Endothelial cell of hepatic sinusoid (primary cell): ENCODE results near the gene FBLN2.
"Not testable (repeated sequence)": the region's sequence is repeated elsewhere in the genome, so short reads cannot be mapped to it uniquely, and the experiment has no call there.

ENCODE experiments used
- in situ Hi-C: cut with HindIII; loops from 2 replicates; pipeline ENCODE4 v1.10.0; 2017; ENCODE audit warnings: low sequenced_read_pairs

Gene FBLN2

DNA sequence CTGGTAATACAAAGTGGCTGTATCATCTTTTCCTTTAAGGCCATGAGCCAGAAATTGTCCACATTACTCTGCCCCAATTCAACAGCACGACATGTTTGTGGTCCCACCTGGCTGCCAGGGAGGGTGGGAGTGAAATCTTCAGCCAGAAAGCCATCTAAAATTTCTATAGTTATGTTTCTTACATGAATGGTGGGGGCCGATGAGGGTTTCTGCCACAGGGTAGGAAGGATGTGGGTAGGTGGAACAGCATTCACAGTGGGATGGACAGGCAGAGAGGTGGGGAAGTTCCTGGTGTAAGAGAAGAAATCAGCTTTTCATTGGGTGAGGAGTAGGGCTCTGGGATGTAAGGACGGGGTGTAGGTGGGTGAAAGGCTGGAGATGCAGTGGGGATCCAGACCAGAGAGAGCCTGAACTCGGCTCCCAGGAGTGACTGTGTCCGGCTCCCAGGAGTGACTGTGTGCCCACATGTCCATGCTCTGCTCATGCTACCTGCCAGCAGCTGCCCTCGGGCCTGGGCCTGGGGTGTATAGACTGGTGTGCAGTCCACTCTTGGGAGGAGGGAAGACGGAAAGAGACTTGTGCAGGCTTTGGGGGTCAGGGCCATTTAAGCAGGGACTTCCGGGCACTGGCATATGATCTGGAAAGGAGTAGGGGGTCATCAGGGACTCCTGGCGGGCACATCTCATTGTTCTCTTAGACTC lies 3.8 kb upstream of the FBLN2 start:
- in situ Hi-C loops, result no loop called here

DNA sequence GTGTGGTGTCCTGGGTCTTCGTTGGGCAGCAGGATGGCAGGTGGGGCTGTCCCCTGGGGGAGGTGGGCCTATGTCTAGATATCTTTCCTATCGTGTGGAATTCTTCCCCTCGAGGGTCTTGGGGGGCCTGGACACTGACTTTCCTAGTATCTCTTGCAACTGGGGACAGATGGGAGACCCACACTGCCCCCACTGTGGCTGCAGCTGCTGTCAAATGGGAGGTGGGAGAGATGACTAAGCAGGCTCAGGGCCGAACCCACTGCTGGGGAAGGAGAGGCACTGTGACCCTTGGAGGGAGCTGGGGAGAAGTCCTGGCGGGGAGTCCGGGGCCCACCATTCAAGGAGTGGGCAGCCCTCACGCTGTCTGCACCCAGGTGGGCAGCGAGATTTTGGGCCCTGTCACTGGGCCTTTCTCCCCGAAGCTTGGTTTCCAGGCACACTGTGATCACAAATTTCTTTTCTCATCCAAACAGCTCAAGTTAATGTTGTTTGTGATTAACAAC lies 2.9 kb upstream of the FBLN2 start:
- in situ Hi-C loops, result no loop called here

DNA sequence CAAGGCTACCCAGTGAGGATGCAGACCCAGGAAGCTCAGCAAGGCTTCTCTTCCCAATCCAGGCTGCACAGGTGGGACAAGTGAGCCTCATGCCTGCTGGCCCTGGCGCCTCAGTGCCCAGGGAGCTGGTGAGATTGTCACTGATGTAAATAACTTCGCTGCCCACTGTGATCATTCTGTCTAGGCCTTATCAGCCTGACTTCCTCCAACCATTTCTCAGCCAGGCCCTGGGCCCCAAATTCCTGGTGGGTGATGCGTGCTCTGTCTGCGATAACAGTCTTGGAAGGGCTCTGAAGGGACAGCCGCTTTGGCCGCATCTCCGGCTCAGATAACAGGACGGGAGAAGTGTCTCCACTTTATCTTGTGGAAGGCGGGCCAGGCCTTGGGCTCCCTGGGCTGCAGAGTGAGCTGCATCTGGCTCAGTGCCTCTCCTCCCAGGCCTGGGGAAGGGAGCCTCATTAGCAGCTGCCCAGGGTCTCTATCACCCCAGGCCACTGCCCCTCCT lies 2.2 kb upstream of the FBLN2 start:
- in situ Hi-C loops, result no loop called here

- in situ Hi-C loops, result no loop called here
These were observed 1.1 kb upstream of the FBLN2 start for GRCh38 chr3:13547591-13548371.

DNA sequence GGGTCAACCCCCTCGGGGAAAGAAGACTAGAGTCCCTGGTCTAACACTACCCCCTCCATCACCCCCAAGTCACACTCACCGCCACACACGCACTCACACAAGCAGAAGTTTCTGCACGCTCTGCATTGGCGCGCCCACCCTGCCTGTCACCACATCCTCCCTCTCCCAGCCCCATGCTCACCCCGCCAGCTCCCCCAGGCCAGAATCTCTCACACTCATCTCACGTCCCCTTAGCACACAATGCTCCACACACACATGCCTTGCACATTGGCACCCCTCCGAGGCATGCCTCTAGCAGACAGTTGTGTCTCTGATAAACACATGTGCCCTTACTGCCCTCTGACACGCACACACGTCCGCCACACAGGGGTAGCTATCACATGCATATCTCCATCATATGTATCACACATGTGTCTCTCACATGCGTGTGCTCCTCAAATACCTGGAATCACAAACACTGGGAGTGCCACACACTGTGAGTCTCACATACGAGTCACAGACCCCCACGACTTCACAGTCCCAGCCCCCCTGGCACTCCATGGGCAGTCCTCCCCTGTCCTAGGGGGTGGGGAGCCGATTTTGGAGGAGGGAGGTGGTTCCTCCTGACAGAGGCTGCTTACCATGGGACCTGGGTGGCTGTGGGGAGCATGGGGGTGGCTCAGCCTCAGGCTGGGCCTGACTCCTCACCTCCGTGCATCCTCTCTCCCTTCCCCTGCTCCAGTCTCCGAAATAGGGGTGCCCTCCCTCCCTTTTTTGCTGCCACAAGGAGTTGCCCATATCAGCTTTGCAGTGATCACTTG lies 898 bp downstream of the FBLN2 start:
- in situ Hi-C loops, result no loop called here

- in situ Hi-C loops, result no loop called here
These were observed 1.4 kb downstream of the FBLN2 start for GRCh38 chr3:13550423-13550690.

- in situ Hi-C loops, result no loop called here
These were observed 2.0 kb downstream of the FBLN2 start for GRCh38 chr3:13550791-13551360.

DNA sequence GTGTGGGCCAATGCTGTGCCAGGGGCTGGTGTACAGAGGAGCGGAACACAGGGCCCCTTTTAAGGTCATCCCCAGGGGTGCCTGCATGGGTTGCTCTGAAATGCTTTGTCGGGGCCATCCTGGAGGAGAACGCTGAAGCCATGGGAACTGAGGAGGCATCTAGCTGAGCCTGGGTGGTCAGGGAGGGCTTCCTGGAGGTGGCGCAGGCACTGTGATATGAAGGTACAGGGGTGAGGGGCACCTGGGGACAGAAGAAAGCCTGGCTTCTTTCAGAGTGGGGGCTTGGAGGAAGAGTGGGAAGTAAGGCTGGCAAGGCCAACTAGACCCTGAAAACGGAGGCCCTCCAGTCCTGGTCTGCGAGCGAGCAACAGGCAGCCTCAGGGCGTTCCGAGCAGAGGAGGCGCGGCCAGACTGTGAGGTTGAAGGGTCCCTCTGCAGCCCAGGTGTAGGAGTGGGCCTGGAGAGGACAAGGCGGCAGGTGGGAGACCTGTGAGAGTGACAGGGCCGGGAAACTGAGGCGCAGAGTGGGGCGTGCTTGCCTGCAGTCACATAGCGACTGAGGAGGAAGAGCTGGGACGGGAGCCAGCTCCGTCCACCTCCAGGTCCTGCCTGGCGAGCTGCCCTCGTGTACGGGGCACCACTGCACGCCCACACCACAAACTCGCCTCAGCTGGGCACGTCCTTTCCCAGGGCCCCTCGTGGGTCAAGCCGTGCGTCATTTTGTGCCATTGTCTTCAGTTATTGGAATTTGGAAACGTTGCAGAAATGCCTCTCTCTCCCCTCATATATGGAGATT lies 4.1 kb downstream of the FBLN2 start:
- in situ Hi-C loops, result no loop called here

GRCh38 chr3:13553686-13554085 lies 4.8 kb downstream of the FBLN2 start:
- in situ Hi-C loops, result no loop called here

- in situ Hi-C loops, result no loop called here
These were observed 6.8 kb downstream of the FBLN2 start for GRCh38 chr3:13555753-13556152.

GRCh38 chr3:13556207-13556606 lies 7.3 kb downstream of the FBLN2 start:
- in situ Hi-C loops, result no loop called here

DNA sequence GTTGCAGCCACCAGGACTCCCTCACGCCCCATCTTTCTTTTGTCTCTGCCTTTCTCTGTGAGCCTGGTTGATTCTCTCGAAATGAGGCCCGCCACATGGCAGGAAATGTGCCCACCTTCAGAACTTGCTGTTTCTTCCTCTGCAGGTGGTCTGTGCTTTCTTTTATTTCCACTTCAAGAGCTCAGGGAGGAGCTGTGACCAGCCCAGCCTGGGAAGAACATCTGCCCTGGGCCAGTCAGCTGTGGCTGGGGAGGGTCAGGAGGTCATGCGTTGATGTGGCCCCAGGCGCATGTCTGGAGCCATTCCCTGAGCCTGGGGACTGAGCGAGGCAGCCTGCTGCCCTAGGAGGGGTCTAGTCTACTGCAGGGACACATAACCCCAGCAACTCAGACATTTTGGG lies 8.0 kb downstream of the FBLN2 start:
- in situ Hi-C loops, result no loop called here

- in situ Hi-C loops, result no loop called here
These were observed 8.5 kb downstream of the FBLN2 start for GRCh38 chr3:13557417-13557816.

GRCh38 chr3:13557926-13558325 lies 9.0 kb downstream of the FBLN2 start:
- in situ Hi-C loops, result no loop called here

DNA sequence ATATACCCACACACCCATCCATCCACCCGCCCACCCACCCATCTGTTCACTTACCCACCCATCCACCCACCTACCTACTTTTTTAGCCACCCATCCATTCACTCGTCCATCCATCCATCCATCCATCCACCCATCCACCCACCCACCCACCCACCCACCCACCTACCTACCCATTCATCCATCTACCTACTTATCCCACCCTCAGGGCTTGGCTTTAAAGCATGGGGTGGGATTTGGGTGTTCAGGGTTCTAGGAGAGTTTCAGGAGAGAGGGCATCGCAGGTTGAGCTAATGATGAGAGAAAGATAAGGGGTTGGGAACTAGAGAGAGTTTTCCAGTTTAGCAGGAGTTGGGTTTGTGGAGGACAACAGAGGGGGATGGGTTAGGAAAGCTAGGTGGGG lies 9.7 kb downstream of the FBLN2 start:
- in situ Hi-C loops, result no loop called here

DNA sequence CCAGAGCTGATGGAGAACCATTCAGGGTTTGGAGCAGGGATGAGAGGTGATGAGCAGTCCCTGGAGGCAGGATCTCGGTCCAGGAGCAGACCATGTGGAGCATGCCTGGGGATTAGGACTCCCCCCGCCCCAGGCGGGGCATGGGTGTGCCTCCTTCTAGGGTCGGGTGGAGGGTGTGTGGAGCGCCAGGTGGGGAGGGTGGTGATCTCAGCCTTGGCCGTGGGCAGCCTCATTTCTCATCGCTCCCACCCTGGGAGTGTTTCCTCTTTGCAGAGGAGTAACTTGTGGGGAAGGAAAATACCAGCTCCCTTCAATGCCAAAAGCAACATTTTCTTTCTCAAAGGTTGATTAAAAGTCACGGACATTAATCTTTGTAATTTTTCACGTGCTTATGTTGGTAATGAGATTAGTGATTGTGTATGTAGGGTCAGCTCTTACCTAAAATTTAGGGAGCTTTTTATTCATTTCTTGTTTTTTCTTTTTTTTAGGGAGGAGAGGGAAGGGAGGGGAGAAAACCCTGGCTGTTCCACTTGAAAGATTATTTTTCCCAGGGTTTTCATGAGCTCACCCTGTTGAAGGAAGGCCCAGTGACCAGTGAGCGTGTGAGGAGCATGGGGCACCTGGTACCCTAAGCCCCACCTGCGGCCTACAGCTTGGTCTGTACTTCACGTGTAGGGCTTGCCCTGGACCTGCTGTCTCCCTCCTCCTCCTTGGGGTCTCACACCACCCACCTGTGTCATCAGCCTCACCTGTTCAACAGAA lies 11.0 kb downstream of the FBLN2 start:
- in situ Hi-C loops, result no loop called here

DNA sequence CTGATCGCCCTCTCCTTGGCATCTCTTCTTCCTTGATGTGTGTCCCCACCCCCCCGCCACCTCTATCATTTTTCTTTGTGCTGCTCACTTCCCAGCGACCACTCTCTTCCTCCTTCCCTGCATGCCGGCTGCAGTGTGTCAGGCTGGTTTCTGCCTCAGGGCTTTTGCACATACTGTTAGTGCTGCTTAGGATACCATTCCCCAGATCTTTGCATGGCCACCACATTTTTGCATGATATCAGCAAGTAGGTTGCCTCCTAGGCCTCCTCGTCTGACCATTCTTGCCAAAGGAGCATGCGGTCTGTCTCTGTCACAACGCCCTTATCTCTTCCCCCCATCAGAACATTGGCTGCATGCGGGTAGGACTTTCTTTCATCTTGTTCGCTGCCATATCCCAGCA lies 12.5 kb downstream of the FBLN2 start:
- in situ Hi-C loops, result no loop called here

- in situ Hi-C loops, result no loop called here
These were observed 13.0 kb downstream of the FBLN2 start for GRCh38 chr3:13561967-13562366.

- in situ Hi-C loops, result not testable (repeated sequence)
These were observed 13.5 kb downstream of the FBLN2 start for GRCh38 chr3:13562421-13562820.

- in situ Hi-C loops, result no loop called here
These were observed 14.4 kb downstream of the FBLN2 start for GRCh38 chr3:13563321-13563720.
